Prostate gland (tissue), 2 donors: ENCODE measurements around the gene ADAR. TPM values are rescaled to one million over a fixed set of nuclear protein-coding genes. Genes with fewer than 3 reads are reported as not detected.

Source experiments
- DNase-seq: peaks from one replicate; pipeline ENCODE4 v3.0.0-alpha.2; 2019; ENCODE audit warnings: low spot score
- H3K27ac ChIP-seq, 2 donors: fragments of 200-600 bp; sonication (generic); 2 replicates each; pipeline ENCODE4 v1.5.1; 2017 to 2019
- H3K27me3 ChIP-seq: fragments of 200-600 bp; sonication (generic); replicated peaks from 2 replicates; pipeline ENCODE4 v1.5.1; 2019; ENCODE audit not compliant: insufficient read depth
- H3K36me3 ChIP-seq, 2 donors: fragments of 200-600 bp; sonication (generic); 1 replicate in 1 of 2; 2 replicates in 1 of 2; pipeline versions ENCODE4 v1.5.1 to v1.8.1; 2017 to 2019
- H3K4me1 ChIP-seq: fragments of 200-600 bp; sonication (generic); replicated peaks from 2 replicates; pipeline ENCODE4 v1.5.1; 2019
- H3K4me3 ChIP-seq, 2 donors: fragments of 200-600 bp; sonication (generic); 2 replicates each; pipeline ENCODE4 v1.5.1; 2017 to 2019
- H3K9me3 ChIP-seq: fragments of 200-600 bp; sonication (generic); 2 replicates; pipeline ENCODE4 v1.5.1; 2017
- CTCF ChIP-seq, 4 experiments: fragments of 200-600 bp in 2 of 4; fragments of 450-650 bp in 2 of 4; sonication (generic) in 2 of 4; IDR thresholded peaks; 1 replicate in 3 of 4; 2 replicates in 1 of 4; pipeline ENCODE4 v1.5.1; 2016 to 2019; ENCODE audit warnings: antibody characterized with exemption in 4 of 4, mild to moderate bottlenecking in 2 of 4, moderate library complexity in 2 of 4
- POLR2A ChIP-seq: fragments of 450-650 bp; IDR thresholded peaks from one replicate; pipeline ENCODE4 v1.6.1; 2016; ENCODE audit warnings: antibody characterized with exemption, mild to moderate bottlenecking
- POLR2AphosphoS5 ChIP-seq: sonication (generic); formaldehyde crosslinking; IDR thresholded peaks from one replicate; pipeline ENCODE4 v1.6.1; 2017; ENCODE audit warnings: antibody characterized with exemption
- WGBS: methylation state at CpG from one replicate; pipeline ENCODE4 v1.1.5; 2018; 5-methylcytosine and 5-hydroxymethylcytosine counted together
- intact Hi-C: fragments of 100-400 bp; cut with DNase I; formaldehyde crosslinking; loops from one replicate; pipeline ENCODE4 v1.14.2; 2022
- total RNA-seq, 2 donors: library from RNA; depleted of rRNA; stranded (reverse); fragments of >200 nt; gene quantifications; one replicate each; pipeline ENCODE4 v1.1.0, GENCODE V29; 2016

Gene ADAR
- total RNA-seq, 2 donors from 2014 or later: 98.1 to 181 TPM

- H3K9me3 ChIP-seq: no peaks in the 10 kb centered on the region
- H3K36me3 ChIP-seq: no peaks in the 10 kb centered on the region
- intact Hi-C loops: no loop called here
- no peaks in the 10 kb centered on the region for H3K27me3 ChIP-seq
- no peaks in the 10 kb centered on the region for H3K4me1 ChIP-seq
- no peak for DNase-seq
- 60% methylated on average over 10 of the region's 10 CpGs for WGBS
- no peak overlapping the region for H3K4me3 ChIP-seq
- H3K27ac ChIP-seq: no peak overlapping the region
- TF ChIP-seq POLR2A: no peak
- TF ChIP-seq POLR2AphosphoS5: no peak
- no peak for TF ChIP-seq CTCF (IDR thresholded peaks at IDR 0.05)
These were observed 32.6 kb downstream of the ADAR start for GRCh38 chr1:154575147-154575927.

DNA sequence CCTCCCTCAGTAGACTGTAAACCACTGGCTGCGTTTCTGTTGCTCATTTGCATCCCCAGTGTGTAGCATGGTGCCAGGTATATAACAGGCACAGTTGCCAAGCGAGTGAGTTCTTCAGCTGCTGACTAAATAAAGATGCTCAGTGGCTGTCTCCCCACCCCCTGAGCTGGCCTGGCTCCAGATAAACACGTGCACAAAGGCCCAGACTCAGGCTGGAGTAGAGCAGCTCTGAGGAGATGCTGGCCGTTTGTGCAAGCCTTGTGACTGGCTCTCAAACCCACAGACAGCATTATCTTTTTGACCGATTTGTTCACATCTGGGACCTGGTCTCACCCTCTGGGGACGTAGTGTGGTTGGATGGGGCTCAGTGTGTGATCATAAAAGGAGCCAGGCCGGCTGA, 33.3 kb downstream of the ADAR start:
- Histone ChIP-seq H3K27ac (no peak overlapping the region), H3K4me1 (no peaks in the 10 kb centered on the region), H3K9me3 (no peaks in the 10 kb centered on the region), H3K27me3 (no peaks in the 10 kb centered on the region), H3K4me3 (no peak overlapping the region), H3K36me3 (no peaks in the 10 kb centered on the region)
- TF ChIP-seq CTCF (IDR thresholded peaks at IDR 0.05): no peak
- TF ChIP-seq POLR2AphosphoS5: no peak
- no peak for TF ChIP-seq POLR2A
- no peak for DNase-seq
- WGBS: 17% methylated on average over 7 of the region's 7 CpGs
- intact Hi-C loops: no loop called here

- Histone ChIP-seq H3K27me3 (no peaks in the 10 kb centered on the region), H3K9me3 (no peaks in the 10 kb centered on the region), H3K36me3 (no peaks in the 10 kb centered on the region), H3K4me3 (no peak overlapping the region), H3K27ac (no peak overlapping the region), H3K4me1 (no peaks in the 10 kb centered on the region)
- 90% methylated on average over 3 of the region's 3 CpGs for WGBS
- DNase-seq: no peak
- intact Hi-C loops: no loop called here
- TF ChIP-seq POLR2AphosphoS5: no peak
- no peak for TF ChIP-seq CTCF (IDR thresholded peaks at IDR 0.05)
- no peak for TF ChIP-seq POLR2A
These were observed 34.8 kb downstream of the ADAR start for GRCh38 chr1:154573168-154573510.

- Histone ChIP-seq H3K27me3 (no peaks in the 10 kb centered on the region), H3K4me3 (no peak overlapping the region), H3K36me3 (no peaks in the 10 kb centered on the region), H3K27ac (no peak overlapping the region), H3K4me1 (peaks cover 4% of the 10 kb centered on the region), H3K9me3 (no peaks in the 10 kb centered on the region)
- no peak for DNase-seq
- intact Hi-C loops: no loop called here
- WGBS: 76% methylated on average over 10 of the region's 10 CpGs
- TF ChIP-seq CTCF (IDR thresholded peaks at IDR 0.05): no peak
- no peak for TF ChIP-seq POLR2AphosphoS5
- TF ChIP-seq POLR2A: no peak
These were observed 35.4 kb downstream of the ADAR start for GRCh38 chr1:154572468-154573167.

- Histone ChIP-seq H3K4me1 (peaks cover 5% of the 10 kb centered on the region), H3K4me3 (no peak overlapping the region), H3K36me3 (no peaks in the 10 kb centered on the region), H3K27me3 (no peaks in the 10 kb centered on the region), H3K9me3 (no peaks in the 10 kb centered on the region), H3K27ac (no peak overlapping the region)
- no peak for DNase-seq
- intact Hi-C loops: no loop called here
- WGBS: 96% methylated on average over 28 of the region's 29 CpGs
- no peak for TF ChIP-seq POLR2A
- TF ChIP-seq POLR2AphosphoS5: no peak
- TF ChIP-seq CTCF (IDR thresholded peaks at IDR 0.05): no peak
These were observed 36.1 kb downstream of the ADAR start for GRCh38 chr1:154571964-154572288.
